Measurements from ENCODE around the gene ST3GAL3. TPM values are rescaled to one million over a fixed set of nuclear protein-coding genes. Genes with fewer than 3 reads are reported as not detected.

The ST3GAL3 gene
- total and polyA plus RNA-seq, 7 donors: 7.2 to 31.4 (median 21.3) TPM

- DNase-seq: no peak
- no peaks in the 10 kb centered on the region for H3K9me3 ChIP-seq
- WGBS, 2 donors: 91 to 94% methylated on average over 9 of the region's 9 CpGs
- H3K36me3 ChIP-seq: peaks cover 0 to 21% (median 4%) of the 10 kb centered on the region in 4 donors
- intact Hi-C loops (cut with DNase I): no loop called here
- TF ChIP-seq CTCF (IDR thresholded peaks at IDR 0.05) (no peak), POLR2A (IDR thresholded peaks at IDR 0.05) (no peak), POLR2AphosphoS5 (IDR thresholded peaks at IDR 0.05) (no peak), EP300 (IDR thresholded peaks at IDR 0.05) (no peak)
- no peaks in the 10 kb centered on the region for H3K27me3 ChIP-seq
- H3K4me3 ChIP-seq: no peak overlapping the region
- H3K4me1 ChIP-seq: no peaks in the 10 kb centered on the region
- H3K27ac ChIP-seq: no peak overlapping the region
These were observed 218.5 kb downstream of the ST3GAL3 start for GRCh38 chr1:43925846-43926245.

- intact Hi-C loops (cut with DNase I): no loop called here
- 95% methylated on average over 10 of the region's 10 CpGs for WGBS, 2 donors
- TF ChIP-seq POLR2AphosphoS5 (IDR thresholded peaks at IDR 0.05): no peak
- TF ChIP-seq EP300 (IDR thresholded peaks at IDR 0.05): no peak
- peak in 1 of 4 experiments; percentile 20 for TF ChIP-seq CTCF (IDR thresholded peaks at IDR 0.05)
- TF ChIP-seq POLR2A (IDR thresholded peaks at IDR 0.05): no peak
These were observed 223.0 kb downstream of the ST3GAL3 start for GRCh38 chr1:43930168-43930948.

GRCh38 chr1:43930949-43931275 lies 223.6 kb downstream of the ST3GAL3 start:
- Histone ChIP-seq H3K9me3 (no peaks in the 10 kb centered on the region), H3K27ac (no peak overlapping the region), H3K4me3 (no peak overlapping the region), H3K36me3 (peaks cover 0 to 7% (median 2%) of the 10 kb centered on the region in 4 donors), H3K27me3 (peaks cover 0 to 17% (median 0%) of the 10 kb centered on the region in 3 donors), H3K4me1 (peaks cover 0 to 32% (median 29%) of the 10 kb centered on the region in 4 donors)
- TF ChIP-seq EP300 (IDR thresholded peaks at IDR 0.05): no peak
- TF ChIP-seq POLR2AphosphoS5 (IDR thresholded peaks at IDR 0.05): no peak
- TF ChIP-seq POLR2A (IDR thresholded peaks at IDR 0.05): no peak
- no peak for TF ChIP-seq CTCF (IDR thresholded peaks at IDR 0.05)
- peak; percentile 48 for DNase-seq
- WGBS, 2 donors: 75 to 82% methylated on average over 4 of the region's 4 CpGs
- intact Hi-C loops (cut with DNase I): no loop called here

More at GRCh38 chr1:43930168-43930948, 223.0 kb downstream of the ST3GAL3 start:
- peaks cover 0 to 7% (median 2%) of the 10 kb centered on the region in 4 donors for H3K36me3 ChIP-seq
- H3K9me3 ChIP-seq: no peaks in the 10 kb centered on the region
- peaks cover 0 to 17% (median 0%) of the 10 kb centered on the region in 3 donors for H3K27me3 ChIP-seq
- no peak overlapping the region for H3K4me3 ChIP-seq
- no peak overlapping the region for H3K27ac ChIP-seq
- peaks cover 0 to 26% (median 24%) of the 10 kb centered on the region in 4 donors for H3K4me1 ChIP-seq
- peak; percentile 51 for DNase-seq

- peaks cover 0 to 40% (median 36%) of the 10 kb centered on the region in 4 donors for H3K4me1 ChIP-seq
- H3K27ac ChIP-seq: no peak overlapping the region
- intact Hi-C loops (cut with DNase I): no loop called here
- peaks cover 0 to 17% (median 0%) of the 10 kb centered on the region in 3 donors for H3K27me3 ChIP-seq
- TF ChIP-seq POLR2AphosphoS5 (IDR thresholded peaks at IDR 0.05): no peak
- TF ChIP-seq EP300 (IDR thresholded peaks at IDR 0.05): no peak
- whole genome bisulfite sequencing, 2 donors: 92 to 93% methylated on average over 13 of the region's 13 CpGs
- peaks cover 0 to 7% (median 2%) of the 10 kb centered on the region in 4 donors for H3K36me3 ChIP-seq
- DNase-seq: no peak
- no peaks in the 10 kb centered on the region for H3K9me3 ChIP-seq
- no peak overlapping the region for H3K4me3 ChIP-seq
These were observed 224.7 kb downstream of the ST3GAL3 start for GRCh38 chr1:43931711-43932660.
